ENCODE measurements around the gene RHBDF1.

DNA sequence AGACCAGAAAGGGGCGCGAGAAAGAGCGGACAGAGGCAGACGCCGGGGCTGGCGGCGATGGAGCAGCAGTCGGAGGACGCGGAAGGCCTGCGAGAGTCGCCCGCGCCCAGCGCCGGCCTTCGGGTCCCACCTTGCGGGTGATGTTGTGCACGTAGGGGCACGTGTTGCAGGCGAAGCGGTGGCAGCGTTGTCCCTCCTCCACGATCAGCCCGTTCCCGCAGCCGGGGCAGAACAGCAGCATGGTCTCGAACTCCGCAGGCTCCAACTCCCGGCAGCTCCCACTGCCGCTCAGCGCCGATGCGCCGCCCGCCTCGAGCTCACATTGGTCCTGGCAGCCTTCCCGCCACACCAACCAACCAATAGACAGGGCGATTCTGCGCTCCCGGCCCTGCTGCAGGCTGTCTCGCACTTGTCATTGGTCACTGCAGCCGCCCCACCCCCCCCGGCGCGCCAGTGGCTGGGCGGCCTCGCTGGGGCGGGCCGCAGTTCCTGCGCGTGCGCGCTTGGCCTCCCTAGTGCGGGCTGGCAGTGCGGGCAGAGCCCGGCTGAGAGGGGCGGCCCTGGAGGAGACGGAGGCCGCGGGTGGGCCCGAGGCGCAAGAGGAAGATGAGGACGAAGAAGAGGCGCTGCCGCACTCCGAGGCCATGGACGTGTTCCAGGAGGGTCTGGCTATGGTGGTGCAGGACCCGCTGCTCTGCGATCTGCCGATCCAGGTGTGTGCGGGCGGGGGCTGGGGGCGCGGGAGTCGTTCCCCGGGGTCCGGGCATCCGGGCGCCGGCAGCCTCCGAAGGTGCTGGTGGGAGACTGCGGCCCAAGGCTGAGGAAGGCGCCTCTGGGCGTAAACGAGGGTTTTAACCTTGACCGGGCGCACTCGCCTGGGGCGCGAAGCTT lies 18.8 kb downstream of the RHBDF1 start, which contains the start of the genes POLR3K and SNRNP25:
- no peak for TF ChIP-seq EP300 (IDR thresholded peaks at IDR 0.05; ENCODE audit: borderline replicate concordance)
- TF ChIP-seq YY1 (IDR thresholded peaks at IDR 0.05; ENCODE audit: low read depth) = 0 out of 2 replicates have a peak, but pooled peaks have one; percentile 4
- no peak for TF ChIP-seq CEBPB (IDR thresholded peaks at IDR 0.05)
- peak; percentile 91 for TF ChIP-seq MAX (IDR thresholded peaks at IDR 0.05)
- peak; percentile 55 for TF ChIP-seq TAF1 (IDR thresholded peaks at IDR 0.05; ENCODE audit: low read depth)
- TF ChIP-seq, protein P1, sequence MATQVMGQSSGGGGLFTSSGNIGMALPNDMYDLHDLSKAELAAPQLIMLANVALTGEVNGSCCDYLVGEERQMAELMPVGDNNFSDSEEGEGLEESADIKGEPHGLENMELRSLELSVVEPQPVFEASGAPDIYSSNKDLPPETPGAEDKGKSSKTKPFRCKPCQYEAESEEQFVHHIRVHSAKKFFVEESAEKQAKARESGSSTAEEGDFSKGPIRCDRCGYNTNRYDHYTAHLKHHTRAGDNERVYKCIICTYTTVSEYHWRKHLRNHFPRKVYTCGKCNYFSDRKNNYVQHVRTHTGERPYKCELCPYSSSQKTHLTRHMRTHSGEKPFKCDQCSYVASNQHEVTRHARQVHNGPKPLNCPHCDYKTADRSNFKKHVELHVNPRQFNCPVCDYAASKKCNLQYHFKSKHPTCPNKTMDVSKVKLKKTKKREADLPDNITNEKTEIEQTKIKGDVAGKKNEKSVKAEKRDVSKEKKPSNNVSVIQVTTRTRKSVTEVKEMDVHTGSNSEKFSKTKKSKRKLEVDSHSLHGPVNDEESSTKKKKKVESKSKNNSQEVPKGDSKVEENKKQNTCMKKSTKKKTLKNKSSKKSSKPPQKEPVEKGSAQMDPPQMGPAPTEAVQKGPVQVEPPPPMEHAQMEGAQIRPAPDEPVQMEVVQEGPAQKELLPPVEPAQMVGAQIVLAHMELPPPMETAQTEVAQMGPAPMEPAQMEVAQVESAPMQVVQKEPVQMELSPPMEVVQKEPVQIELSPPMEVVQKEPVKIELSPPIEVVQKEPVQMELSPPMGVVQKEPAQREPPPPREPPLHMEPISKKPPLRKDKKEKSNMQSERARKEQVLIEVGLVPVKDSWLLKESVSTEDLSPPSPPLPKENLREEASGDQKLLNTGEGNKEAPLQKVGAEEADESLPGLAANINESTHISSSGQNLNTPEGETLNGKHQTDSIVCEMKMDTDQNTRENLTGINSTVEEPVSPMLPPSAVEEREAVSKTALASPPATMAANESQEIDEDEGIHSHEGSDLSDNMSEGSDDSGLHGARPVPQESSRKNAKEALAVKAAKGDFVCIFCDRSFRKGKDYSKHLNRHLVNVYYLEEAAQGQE (IDR thresholded peaks at IDR 0.05; ENCODE audit: low read depth) = no peak
- TF ChIP-seq, protein P2, sequence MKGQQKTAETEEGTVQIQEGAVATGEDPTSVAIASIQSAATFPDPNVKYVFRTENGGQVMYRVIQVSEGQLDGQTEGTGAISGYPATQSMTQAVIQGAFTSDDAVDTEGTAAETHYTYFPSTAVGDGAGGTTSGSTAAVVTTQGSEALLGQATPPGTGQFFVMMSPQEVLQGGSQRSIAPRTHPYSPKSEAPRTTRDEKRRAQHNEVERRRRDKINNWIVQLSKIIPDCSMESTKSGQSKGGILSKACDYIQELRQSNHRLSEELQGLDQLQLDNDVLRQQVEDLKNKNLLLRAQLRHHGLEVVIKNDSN (IDR thresholded peaks at IDR 0.05) = no peak
- no peak for TF ChIP-seq RAD21 (IDR thresholded peaks at IDR 0.05; ENCODE audit: low read depth)
- no peak for TF ChIP-seq CREB1 (IDR thresholded peaks at IDR 0.05; ENCODE audit: low read depth)
- peak; percentile 78 for TF ChIP-seq ZBTB7A (IDR thresholded peaks at IDR 0.05; ENCODE audit: low read depth)
- no peak for TF ChIP-seq TEAD4 (IDR thresholded peaks at IDR 0.05)
- no peak for TF ChIP-seq FOXM1 (IDR thresholded peaks at IDR 0.05; ENCODE audit: borderline replicate concordance, low read depth)
